GM21515 (cell line): ENCODE results near the gene VARS1.
"Not testable (repeated sequence)": the region's sequence is repeated elsewhere in the genome, so short reads cannot be mapped to it uniquely, and the experiment has no call there.

Experiments
- ATAC-seq: cut with Tn5 transposase; IDR thresholded peaks from one replicate; pipeline ENCODE4 v1.9.1; 2021; ENCODE audit not compliant: unreplicated experiment

Gene VARS1

GRCh38 chr6:31822036-31822821 is 26.7 kb upstream of the VARS1 start:
- ATAC-seq: peak; percentile 32

GRCh38 chr6:31821301-31822035 is 25.9 kb upstream of the VARS1 start:
- peak; percentile 41 for ATAC-seq

DNA sequence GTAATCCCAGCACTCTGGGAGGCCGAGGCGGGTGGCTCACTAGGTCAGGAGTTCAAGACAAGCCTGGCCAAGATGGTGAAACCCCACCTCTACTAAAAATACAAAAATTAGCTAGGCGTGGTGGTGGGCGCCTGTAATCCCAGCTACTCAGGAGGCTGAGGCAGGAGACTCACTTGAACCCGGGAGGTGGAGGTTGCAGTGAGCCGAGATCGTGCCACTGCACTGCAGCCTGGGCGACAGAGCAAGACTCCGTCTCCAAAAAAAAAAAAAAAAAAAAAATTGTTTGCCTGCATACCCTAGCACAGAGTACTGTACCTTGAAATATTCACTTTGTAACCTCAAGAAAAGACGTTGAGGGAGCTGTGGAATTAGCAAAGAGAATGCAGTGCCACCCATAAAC is 24.8 kb upstream of the VARS1 start:
- not testable (repeated sequence) for ATAC-seq

DNA sequence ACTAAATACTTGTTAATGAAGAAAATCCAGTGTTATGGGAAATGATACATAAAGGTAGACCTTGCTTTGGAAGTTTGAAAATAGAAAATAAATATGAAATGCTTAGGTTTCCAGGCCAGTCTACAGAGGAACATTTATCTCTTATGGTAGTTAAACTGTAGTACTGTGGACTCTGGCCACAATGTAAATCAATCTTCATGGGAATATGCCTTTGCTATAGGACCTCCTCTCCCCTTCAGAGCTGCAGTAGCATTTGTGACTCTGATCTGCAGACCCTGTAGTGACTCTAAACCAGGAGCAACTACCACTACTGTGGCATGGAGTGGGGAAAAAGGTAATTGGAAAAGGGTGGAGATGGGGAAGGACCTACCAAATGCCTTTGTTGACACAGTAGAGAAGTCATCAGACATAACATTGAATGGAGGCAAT is 24.3 kb upstream of the VARS1 start:
- no peak for ATAC-seq

DNA sequence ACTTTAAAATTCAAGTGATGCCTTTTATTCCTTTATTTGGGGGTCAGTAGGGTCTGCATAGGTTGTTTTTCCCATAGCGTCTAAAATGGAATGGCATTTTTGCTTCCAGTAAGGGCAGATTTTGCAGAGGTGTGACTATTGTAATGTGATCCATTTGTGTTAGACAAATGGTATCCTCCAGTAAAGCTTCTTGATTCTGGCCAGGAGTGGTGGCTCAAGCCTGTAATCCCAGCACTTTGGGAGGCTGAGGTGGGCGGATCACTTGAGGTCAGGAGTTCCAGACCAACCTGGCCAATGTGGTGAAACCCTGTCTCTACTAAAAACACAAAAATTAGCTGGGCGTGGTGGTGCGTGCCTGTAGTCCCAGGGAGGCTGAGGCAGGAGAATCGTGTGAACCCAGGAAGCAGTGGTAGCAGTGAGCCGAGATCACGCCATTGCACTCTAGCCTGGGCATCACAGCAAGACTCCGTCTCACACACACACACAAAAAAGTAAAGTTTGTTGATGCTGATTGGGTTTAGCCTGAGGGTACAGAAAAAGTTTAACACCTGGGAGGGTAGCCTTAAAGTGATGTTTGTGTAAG is 22.5 kb upstream of the VARS1 start:
- ATAC-seq: not testable (repeated sequence)

GRCh38 chr6:31817133-31817928 is 21.8 kb upstream of the VARS1 start:
- ATAC-seq: not testable (repeated sequence)

GRCh38 chr6:31815025-31815838 is 19.7 kb upstream of the VARS1 start, which contains the start of the genes HSPA1A and HSPA1L:
Gene HSPA1A, plus strand, starts transcription at chr6:31815543. Its CDS starts 214 bp downstream, at chr6:31815757.
Gene HSPA1L, minus strand, starts transcription at chr6:31815283. Its CDS starts 3,311 bp downstream, at chr6:31811972.
- peak; percentile 39 for ATAC-seq

GRCh38 chr6:31814677-31815024 is 19.1 kb upstream of the VARS1 start:
- ATAC-seq: no peak

DNA sequence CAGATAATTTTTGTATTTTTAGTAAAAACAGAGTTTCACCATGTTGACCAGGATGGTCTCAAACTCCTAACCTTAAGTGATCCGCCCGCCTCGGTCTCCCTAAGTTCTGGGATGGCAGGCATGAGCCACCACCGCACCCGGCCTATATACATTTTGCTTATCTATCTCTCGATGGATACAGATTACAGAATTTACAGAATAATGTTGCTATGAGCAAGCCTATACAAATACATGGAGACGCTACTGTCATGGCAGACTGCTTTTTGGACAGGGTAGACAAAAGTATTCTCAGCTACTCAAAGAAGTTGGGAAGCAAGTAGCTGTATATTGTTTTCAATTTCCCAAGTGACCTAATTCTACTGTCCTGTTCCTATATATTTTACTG is 17.9 kb upstream of the VARS1 start:
- ATAC-seq: no peak

GRCh38 chr6:31811645-31812044 is 16.1 kb upstream of the VARS1 start:
- no peak for ATAC-seq

DNA sequence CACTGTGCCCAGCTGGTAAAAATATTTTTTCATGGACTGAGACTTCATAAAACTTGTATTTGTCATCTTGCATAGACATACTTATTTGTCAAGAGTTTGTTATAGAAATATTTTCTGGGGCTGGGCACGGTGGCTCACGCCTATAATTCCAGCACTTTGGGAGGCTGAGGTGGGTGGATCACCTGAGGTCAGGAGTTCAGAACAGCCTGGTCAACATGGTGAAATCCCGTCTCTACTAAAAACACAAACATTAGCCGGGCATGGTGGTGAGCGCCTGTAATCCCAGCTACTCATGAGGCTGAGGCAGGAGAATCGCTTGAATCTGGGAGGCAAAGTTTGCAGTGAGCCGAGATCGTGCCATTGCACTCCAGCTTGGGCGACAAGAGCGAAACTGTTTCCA is 13.0 kb upstream of the VARS1 start:
- ATAC-seq: not testable (repeated sequence)

DNA sequence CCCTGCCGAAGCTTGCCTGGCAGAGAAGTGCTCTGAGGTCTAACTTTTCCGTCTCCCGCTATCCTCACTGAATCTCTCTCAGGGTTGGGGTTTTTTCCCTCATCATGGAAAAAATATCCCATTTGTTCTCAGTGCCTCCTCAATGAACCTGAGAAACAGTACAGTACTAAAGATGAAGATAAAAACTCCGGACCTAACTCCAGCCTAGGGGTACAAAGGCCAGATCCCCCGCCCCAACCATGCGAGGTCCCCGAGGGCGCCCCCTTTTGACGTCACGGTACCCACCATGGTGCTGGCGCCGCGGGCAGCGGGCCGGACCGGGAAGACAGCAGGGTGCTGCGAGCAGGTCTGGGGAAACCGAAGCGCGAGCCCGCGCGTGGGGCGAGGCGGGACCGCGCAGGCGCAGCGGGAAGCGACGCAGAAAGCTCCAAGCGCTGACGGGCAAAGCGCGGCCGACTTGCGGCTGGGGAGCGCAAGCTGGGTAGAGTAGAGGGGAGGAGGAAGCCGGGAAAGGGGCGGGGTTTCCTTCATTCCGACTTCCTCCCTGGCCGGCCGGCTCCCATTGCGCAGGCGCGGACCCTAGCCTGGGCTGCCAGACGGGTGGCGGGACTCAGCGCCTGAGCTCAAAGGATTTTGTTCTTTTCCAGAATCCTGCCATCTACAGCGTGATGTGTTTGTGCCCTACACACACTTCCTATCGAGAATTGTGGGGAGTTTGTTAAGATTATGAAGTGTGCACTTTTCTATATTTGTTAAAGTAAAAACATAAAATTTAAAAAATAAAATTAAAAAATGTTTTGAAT is 11.1 kb upstream of the VARS1 start, which contains the start of gene LSM2:
Gene LSM2, minus strand, starts transcription at position 497 of the 803 bp plus-strand sequence. Its CDS starts 209 bp downstream, at position 288.
- ATAC-seq: peak; percentile 86

DNA sequence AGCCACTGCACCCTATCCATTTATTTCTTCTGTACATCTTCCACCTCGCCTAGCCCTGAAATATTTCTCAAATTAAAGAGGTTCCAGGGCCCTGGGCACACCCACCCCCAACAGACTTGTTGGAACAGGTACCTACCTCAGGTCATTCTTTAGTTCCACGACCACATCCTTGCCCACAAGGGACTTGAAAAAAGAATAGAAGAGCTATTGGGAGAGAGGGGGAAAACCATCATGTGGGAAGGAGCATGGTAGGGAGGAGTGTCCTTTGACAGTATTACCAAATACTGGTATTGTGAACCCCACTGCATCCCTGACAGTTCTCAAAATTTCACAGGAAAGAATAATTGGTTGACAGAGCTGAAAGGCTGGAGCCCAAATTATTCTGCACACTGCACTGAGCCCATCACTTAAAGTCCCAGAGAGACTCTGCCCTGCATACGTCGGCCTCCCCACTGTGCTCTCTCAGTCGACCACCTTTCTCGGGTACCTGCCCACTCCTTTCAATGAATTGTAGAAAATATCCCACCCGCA is 10.5 kb upstream of the VARS1 start:
- no peak for ATAC-seq

GRCh38 chr6:31801031-31801927 is 5.7 kb upstream of the VARS1 start:
- not testable (repeated sequence) for ATAC-seq

DNA sequence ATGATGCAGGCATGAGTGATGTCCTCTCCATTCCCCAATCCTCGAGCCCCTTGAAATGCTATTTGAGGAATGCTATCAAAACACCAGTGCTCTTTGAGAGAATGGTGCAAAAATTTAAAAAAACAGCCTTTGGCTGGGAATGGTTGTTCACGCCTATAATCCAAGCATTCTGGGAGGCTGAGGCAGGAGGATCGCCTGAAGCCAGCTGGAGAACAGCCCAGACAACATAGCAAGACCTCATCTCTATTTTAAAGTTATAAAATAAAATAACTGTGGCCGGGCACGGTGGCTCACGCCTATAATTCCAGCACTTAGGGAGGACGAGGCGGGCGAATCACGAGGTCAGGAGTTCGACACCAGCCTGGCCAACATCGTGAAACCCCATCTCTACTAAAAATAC is 4.2 kb upstream of the VARS1 start:
- ATAC-seq: no peak

DNA sequence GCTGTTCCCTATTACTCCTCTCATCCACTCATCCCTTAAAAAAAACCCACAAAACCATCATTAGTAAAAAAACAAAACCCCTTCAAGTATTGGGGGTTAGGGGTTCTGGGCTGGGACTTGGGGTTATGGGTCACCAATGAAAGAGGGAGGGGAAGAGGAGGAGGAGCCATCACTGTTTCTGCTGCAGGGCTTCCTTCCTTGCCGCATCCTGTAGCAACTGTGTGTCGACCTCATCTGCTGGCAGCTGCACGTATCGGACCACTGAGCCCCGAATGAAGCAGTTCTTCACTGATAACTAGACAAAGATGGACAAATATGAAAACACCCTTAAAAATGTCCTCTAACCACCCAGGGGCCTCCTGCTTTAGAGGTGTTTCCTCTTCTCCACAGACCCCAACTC is 2.0 kb upstream of the VARS1 start:
- ATAC-seq: no peak

GRCh38 chr6:31796993-31797385 is 1.4 kb upstream of the VARS1 start:
- ATAC-seq: no peak
